H9 (cell line): Measurements from ENCODE around the gene PREPL. TPM values are rescaled to one million over a fixed set of nuclear protein-coding genes. Genes with fewer than 3 reads are reported as not detected.

ENCODE experiments used
- DNase-seq: peaks from one replicate; pipeline ENCODE4 v3.0.0-alpha.2; 2017
- H2AFZ ChIP-seq: one replicate; pipeline ENCODE4 v1.6.1; 2013; ENCODE audit warnings: mild to moderate bottlenecking, low read length, control low read depth, moderate library complexity
- H2AK5ac ChIP-seq: 2 replicates; pipeline ENCODE4 v1.6.1; 2013; ENCODE audit warnings: low read length, control low read depth, mixed read lengths; ENCODE audit not compliant: insufficient read length
- H2BK120ac ChIP-seq: one replicate; pipeline ENCODE4 v1.6.1; 2013; ENCODE audit warnings: low read depth, mild to moderate bottlenecking, low read length, control low read depth, inconsistent platforms; ENCODE audit not compliant: poor library complexity, severe bottlenecking
- H2BK12ac ChIP-seq: 2 replicates; pipeline ENCODE4 v1.6.1; 2013; ENCODE audit warnings: low read length, control low read depth, mixed read lengths, low read depth; ENCODE audit not compliant: insufficient read length
- H2BK15ac ChIP-seq: 2 replicates; pipeline ENCODE4 v1.6.1; 2013; ENCODE audit warnings: low read depth, low read length, control low read depth
- H2BK20ac ChIP-seq: one replicate; pipeline ENCODE4 v1.6.1; 2013; ENCODE audit warnings: low read depth, mild to moderate bottlenecking, low read length, control low read depth, inconsistent platforms; ENCODE audit not compliant: poor library complexity, severe bottlenecking
- H2BK5ac ChIP-seq: 2 replicates; pipeline ENCODE4 v1.6.1; 2013; ENCODE audit warnings: low read length, control low read depth, mixed read lengths; ENCODE audit not compliant: insufficient read length
- H3K14ac ChIP-seq: 2 replicates; pipeline ENCODE4 v1.6.1; 2013; ENCODE audit warnings: low read length, control low read depth; ENCODE audit not compliant: insufficient read depth
- H3K18ac ChIP-seq: 2 replicates; pipeline ENCODE4 v1.6.1; 2013; ENCODE audit warnings: low read depth, mild to moderate bottlenecking, mixed read lengths, low read length, control low read depth; ENCODE audit not compliant: insufficient read length
- H3K23ac ChIP-seq: 2 replicates; pipeline ENCODE4 v1.6.1; 2013; ENCODE audit warnings: low read length, control low read depth, mixed read lengths, low read depth; ENCODE audit not compliant: insufficient read length
- H3K23me2 ChIP-seq: 2 replicates; pipeline ENCODE4 v1.6.1; 2013; ENCODE audit warnings: low read depth, mild to moderate bottlenecking, mixed read lengths, low read length, control low read depth; ENCODE audit not compliant: insufficient read length, poor library complexity, severe bottlenecking
- H3K27ac ChIP-seq: 2 replicates; pipeline ENCODE4 v1.5.1; 2013; ENCODE audit warnings: low read length, control low read depth, mixed read lengths, low read depth; ENCODE audit not compliant: insufficient read length
- H3K27me3 ChIP-seq: 2 replicates; pipeline ENCODE4 v1.6.1; 2013; ENCODE audit warnings: low read length, control low read depth, inconsistent platforms; ENCODE audit not compliant: insufficient read depth
- H3K4ac ChIP-seq: 2 replicates; pipeline ENCODE4 v1.6.1; 2013; ENCODE audit warnings: low read depth, mild to moderate bottlenecking, control low read depth, inconsistent platforms, low read length, moderate library complexity
- H3K4me1 ChIP-seq: 2 replicates; pipeline ENCODE4 v1.6.1; 2013; ENCODE audit warnings: low read length, control low read depth, inconsistent platforms; ENCODE audit not compliant: insufficient read depth
- H3K4me2 ChIP-seq: 2 replicates; pipeline ENCODE4 v1.6.1; 2013; ENCODE audit warnings: low read length, control low read depth, mixed read lengths; ENCODE audit not compliant: insufficient read length, insufficient read depth
- H3K56ac ChIP-seq: 2 replicates; pipeline ENCODE4 v1.6.1; 2013; ENCODE audit warnings: low read depth, mild to moderate bottlenecking, mixed read lengths, low read length, control low read depth; ENCODE audit not compliant: insufficient read length
- H3K79me1 ChIP-seq: 2 replicates; pipeline ENCODE4 v1.6.1; 2013; ENCODE audit warnings: low read depth, mild to moderate bottlenecking, moderate library complexity, low read length, control low read depth, inconsistent platforms; ENCODE audit not compliant: insufficient read depth, poor library complexity, severe bottlenecking
- H3K79me2 ChIP-seq: 2 replicates; pipeline ENCODE4 v1.6.1; 2013; ENCODE audit warnings: low read length, control low read depth, inconsistent platforms; ENCODE audit not compliant: insufficient read depth
- H3K9ac ChIP-seq: 2 replicates; pipeline ENCODE4 v1.6.1; 2013; ENCODE audit warnings: low read length, control low read depth, mixed read lengths; ENCODE audit not compliant: insufficient read length; ENCODE audit errors: extremely low read depth
- H3K9me3 ChIP-seq: one replicate; pipeline ENCODE4 v1.6.1; 2013; ENCODE audit warnings: low read depth, low read length, inconsistent platforms; ENCODE audit not compliant: control insufficient read depth
- H3T11ph ChIP-seq: one replicate; pipeline ENCODE4 v1.6.1; 2013; ENCODE audit warnings: mild to moderate bottlenecking, low read length, control low read depth, inconsistent platforms
- H4K20me1 ChIP-seq: one replicate; pipeline ENCODE4 v1.6.1; 2013; ENCODE audit not compliant: control insufficient read depth, insufficient read length, insufficient read depth
- H4K5ac ChIP-seq: 2 replicates; pipeline ENCODE4 v1.6.1; 2013; ENCODE audit warnings: low read depth, mild to moderate bottlenecking, mixed read lengths, low read length, control low read depth; ENCODE audit not compliant: insufficient read length
- H4K8ac ChIP-seq: replicated peaks from 2 replicates; pipeline ENCODE4 v1.6.1; 2013; ENCODE audit warnings: low read length, control low read depth, mixed read lengths, low read depth; ENCODE audit not compliant: insufficient read length
- H4K91ac ChIP-seq: 2 replicates; pipeline ENCODE4 v1.6.1; 2013; ENCODE audit warnings: low read depth, mild to moderate bottlenecking, moderate library complexity, mixed read lengths, low read length, control low read depth; ENCODE audit not compliant: insufficient read length
- H3K27ac Mint-ChIP-seq, 3 experiments: 2 replicates in 2 of 3; 3 replicates in 1 of 3; pipeline ENCODE4 v1.8.0; 2020 to 2021; ENCODE audit warnings: mixed read lengths in 3 of 3, mild to moderate bottlenecking in 1 of 3, moderate library complexity in 1 of 3
- H3K27me3 Mint-ChIP-seq: 2 replicates; pipeline ENCODE4 v1.8.0; 2021; ENCODE audit warnings: low read depth, mild to moderate bottlenecking, moderate library complexity, mixed read lengths
- H3K36me3 Mint-ChIP-seq, 3 experiments: 2 replicates in 2 of 3; 3 replicates in 1 of 3; pipeline ENCODE4 v1.8.0; 2020 to 2021; ENCODE audit warnings: low read depth in 3 of 3, mixed read lengths in 3 of 3; ENCODE audit not compliant: insufficient read depth in 1 of 3
- H3K4me1 Mint-ChIP-seq, 2 experiments: 2 replicates each; pipeline ENCODE4 v1.8.0; 2020; ENCODE audit warnings: mixed read lengths in 2 of 2
- H3K4me3 Mint-ChIP-seq, 2 experiments: 2 replicates in 1 of 2; 3 replicates in 1 of 2; pipeline ENCODE4 v1.8.0; 2020 to 2021; ENCODE audit warnings: mild to moderate bottlenecking in 2 of 2, mixed read lengths in 2 of 2, moderate library complexity in 1 of 2
- H3K9me3 Mint-ChIP-seq, 2 experiments: 2 replicates in 1 of 2; 3 replicates in 1 of 2; pipeline ENCODE4 v1.8.0; 2020; ENCODE audit warnings: mild to moderate bottlenecking in 2 of 2, mixed read lengths in 2 of 2, moderate library complexity in 1 of 2
- CTCF ChIP-seq: fragments of 200-600 bp; sonication (generic); conservative IDR thresholded peaks from 3 replicates; pipeline ENCODE4 v1.8.0; 2021; ENCODE audit warnings: antibody characterized with exemption, mild to moderate bottlenecking
- WGBS: extraction: QIAGEN DNeasy Blood & Tissue Kit; methylation state at CpG from one replicate; pipeline ENCODE4 v1.1.7; 2013; ENCODE audit warnings: missing lambda C conversion rate, low lambda C conversion rate, mixed read lengths; ENCODE audit not compliant: insufficient read length; ENCODE audit errors: extremely low coverage; 5-methylcytosine and 5-hydroxymethylcytosine counted together
- total RNA-seq: library from RNA; stranded (reverse); gene quantifications from 2 replicates; pipeline ENCODE4 v1.2.1, GENCODE V29; 2021

The PREPL gene
- total RNA-seq, 1 experiment from 2014 or later: 30.1 TPM

- Histone ChIP-seq H2BK20ac (no peak overlapping the region), H3K23ac (no peak overlapping the region), H3K56ac (no peak overlapping the region), H2AFZ (no peak overlapping the region), H3K79me1 (no peaks in the 10 kb centered on the region), H3K4me1 (no peaks in the 10 kb centered on the region), H2BK120ac (no peak overlapping the region), H3K79me2 (no peaks in the 10 kb centered on the region; the same call in 1 of the 2 replicates), H3K27ac (no peak overlapping the region), H3K14ac (no peak overlapping the region), H3K4me2 (no peak overlapping the region), H3K9ac (no peak overlapping the region), H3K23me2 (no peaks in the 10 kb centered on the region), H2BK15ac (no peak overlapping the region), H2BK5ac (no peak overlapping the region), H4K20me1 (no peaks in the 10 kb centered on the region), H3T11ph (no peak overlapping the region), H4K8ac (no peak overlapping the region), H3K4ac (no peak overlapping the region), H3K27me3 (no peaks in the 10 kb centered on the region), H4K5ac (no peak overlapping the region), H3K9me3 (no peaks in the 10 kb centered on the region), H2BK12ac (no peak overlapping the region), H2AK5ac (no peak overlapping the region), H4K91ac (no peak overlapping the region), H3K18ac (no peak overlapping the region)
- no peak for DNase-seq
- Mint-ChIP-seq H3K27ac (0 out of 7 replicates have a peak overlapping the region, but pooled peaks of 1 of the 3 experiments have one; percentile 25), H3K4me1 (peaks cover 13% of the 10 kb centered on the region in 2 experiments), H3K4me3 (no peak overlapping the region), H3K36me3 (peaks cover 1 to 5% (median 3%) of the 10 kb centered on the region in 3 experiments; a peak in 3 of 7 replicates), H3K9me3 (no peaks in the 10 kb centered on the region), H3K27me3 (no peaks in the 10 kb centered on the region)
- no peak for TF ChIP-seq CTCF
- WGBS: 100% methylated on average over 1 of the region's 4 CpGs
Measured at GRCh38 chr2:44351088-44351487, 10.2 kb downstream of the PREPL start.
